K562 (cell line): Measurements from ENCODE around the gene TTLL9. TPM values are rescaled to one million over a fixed set of nuclear protein-coding genes. Genes with fewer than 3 reads are reported as not detected.

Experiments
- ATAC-seq: fragments of 200-7000 bp; cut with Tn5 transposase; 3 replicates; pipeline ENCODE4 v1.9.1; 2020; ENCODE audit warnings: moderate library complexity
- BruUV-seq: library from RNA; stranded (reverse); fragments of 400-500 nt; replicated peaks from 2 replicates; lab custom pipeline; 2021; lab: Mats Ljungman, UMichigan
- CTCF ChIA-PET: fragments of 300-600 bp; formaldehyde crosslinking; extraction: SDS; loops from one replicate; lab custom pipeline; 2021; ENCODE audit warnings: low intra/inter-chr PET ratio; lab: Yijun Ruan, JAX
- POLR2A ChIA-PET: fragments of 300-600, 350-650 bp; sonication (Branson Sonifier 250); formaldehyde crosslinking; extraction: SDS; loops from one replicate; lab custom pipeline; 2021; ENCODE audit warnings: antibody characterized with exemption, inconsistent platforms; lab: Yijun Ruan, JAX
- DNase-seq, 4 experiments: peaks; one replicate each; pipeline versions ENCODE4 v3.0.0 to v3.0.0-alpha.2; 2011 to 2018; ENCODE audit warnings: low spot score in 3 of 4, mixed read lengths in 3 of 4; ENCODE audit errors: extremely low read depth in 1 of 4
- FAIRE-seq: peaks from 2 replicates; lab custom pipeline; 2011; peaks lifted over from hg19 to GRCh38; lab: Jason Lieb, UNC
- H2AFZ ChIP-seq: 2 replicates; pipeline ENCODE4 v1.6.0; 2011; ENCODE audit warnings: low read depth, low read length, control low read depth, inconsistent platforms
- H3K27ac ChIP-seq: fragments of 200-600 bp; 3 replicates; pipeline ENCODE4 v1.8.0; 2011; ENCODE audit warnings: low read depth, mild to moderate bottlenecking, control low read depth, inconsistent platforms, low read length, moderate library complexity, mixed read lengths; ENCODE audit errors: extremely low read depth
- H3K27me3 ChIP-seq, 2 experiments: fragments of 300-600 bp in 1 of 2; 2 replicates in 1 of 2; 3 replicates in 1 of 2; pipeline versions ENCODE4 v1.6.0 to v1.8.0; 2011; ENCODE audit warnings: inconsistent platforms in 2 of 2, low read length in 2 of 2, mild to moderate bottlenecking in 1 of 2, mixed read lengths in 1 of 2, moderate library complexity in 1 of 2; ENCODE audit not compliant: control insufficient read depth in 2 of 2, insufficient read depth in 2 of 2
- H3K36me3 ChIP-seq: fragments of 300-600 bp; 3 replicates; pipeline ENCODE4 v1.8.0; 2011; ENCODE audit warnings: mild to moderate bottlenecking, low read length, inconsistent platforms; ENCODE audit not compliant: control insufficient read depth, insufficient read depth
- H3K4me1 ChIP-seq, 2 experiments: fragments of 200-600 bp in 1 of 2; replicated peaks in 1 of 2; 2 replicates in 1 of 2; 3 replicates in 1 of 2; pipeline versions ENCODE4 v1.5.1 to v1.8.0; 2011; ENCODE audit warnings: inconsistent platforms in 2 of 2, low read length in 2 of 2, mild to moderate bottlenecking in 1 of 2, mixed read lengths in 1 of 2, moderate library complexity in 1 of 2; ENCODE audit not compliant: control insufficient read depth in 2 of 2, insufficient read depth in 2 of 2
- H3K4me2 ChIP-seq: 2 replicates; pipeline ENCODE4 v1.6.1; 2011; ENCODE audit warnings: low read length, control low read depth, inconsistent platforms, mixed read lengths; ENCODE audit not compliant: insufficient read depth
- H3K4me3 ChIP-seq: fragments of 200-600 bp; sonication (generic), shearing (Covaris generic); 2 replicates; pipeline ENCODE4 v1.5.1; 2016; ENCODE audit warnings: control low read depth, inconsistent platforms
- H3K79me2 ChIP-seq: fragments of 200-600 bp; 3 replicates; pipeline ENCODE4 v1.8.0; 2011; ENCODE audit warnings: low read length, inconsistent platforms; ENCODE audit not compliant: control insufficient read depth, insufficient read depth
- H3K9ac ChIP-seq, 2 experiments: 2 replicates each; pipeline versions ENCODE4 v1.6.0 to v1.6.1; 2011; ENCODE audit warnings: low read depth in 2 of 2, low read length in 2 of 2, control low read depth in 1 of 2, inconsistent platforms in 1 of 2, mild to moderate bottlenecking in 1 of 2, mixed read lengths in 1 of 2; ENCODE audit not compliant: insufficient read depth in 1 of 2
- H3K9me1 ChIP-seq: one replicate; pipeline ENCODE4 v1.6.0; 2011; ENCODE audit warnings: inconsistent platforms, mild to moderate bottlenecking, low read length, moderate library complexity; ENCODE audit not compliant: control insufficient read depth, insufficient read depth
- H3K9me3 ChIP-seq: replicated peaks from 2 replicates; pipeline ENCODE4 v1.5.1; 2011; ENCODE audit warnings: low read depth, low read length, inconsistent platforms; ENCODE audit not compliant: control insufficient read depth, insufficient read depth
- H4K20me1 ChIP-seq: replicated peaks from 2 replicates; pipeline ENCODE4 v1.6.1; 2011; ENCODE audit warnings: low read length, inconsistent platforms, mixed read lengths; ENCODE audit not compliant: control insufficient read depth, insufficient read depth
- BHLHE40 ChIP-seq: IDR thresholded peaks from 2 replicates; pipeline ENCODE4 v1.6.1; 2011; ENCODE audit warnings: low read length, improper control_type of control experiment
- CREB3L1 ChIP-seq: fragments of 450-650 bp; IDR thresholded peaks from 2 replicates; pipeline ENCODE4 v1.6.1; 2014; ENCODE audit warnings: low read depth, mild to moderate bottlenecking, moderate library complexity, borderline replicate concordance
- HNRNPUL1 ChIP-seq: fragments of 200-400 bp; formaldehyde crosslinking; IDR thresholded peaks from 2 replicates; pipeline ENCODE4 v1.6.1; 2017; ENCODE audit warnings: low read length
- ILK ChIP-seq: fragments of 450-650 bp; IDR thresholded peaks from 2 replicates; pipeline ENCODE4 v1.6.1; 2016; ENCODE audit warnings: missing genetic modification characterization, low read depth, mild to moderate bottlenecking, missing compliant biosample characterization, moderate library complexity, borderline replicate concordance
- L3MBTL2 ChIP-seq: fragments of 450-650 bp; IDR thresholded peaks from 2 replicates; pipeline ENCODE4 v1.6.1; 2016; ENCODE audit warnings: mild to moderate bottlenecking, moderate library complexity
- MCM5 ChIP-seq: fragments of 450-650 bp; IDR thresholded peaks from 2 replicates; pipeline ENCODE4 v1.6.1; 2016; ENCODE audit warnings: low read depth
- NELFE ChIP-seq: IDR thresholded peaks from 2 replicates; pipeline ENCODE4 v1.6.1; 2011; ENCODE audit warnings: mild to moderate bottlenecking; ENCODE audit not compliant: insufficient read depth, insufficient read length
- POLR2B ChIP-seq: fragments of 450-650 bp; IDR thresholded peaks from 2 replicates; pipeline ENCODE4 v1.6.1; 2018; ENCODE audit warnings: low read depth; ENCODE audit not compliant: partially characterized antibody
- RFX5 ChIP-seq: IDR thresholded peaks from 2 replicates; pipeline ENCODE4 v1.6.1; 2011; ENCODE audit warnings: low read depth, mild to moderate bottlenecking, improper control_type of control experiment, low read length
- TEAD4 ChIP-seq, 2 experiments: sonication (generic) in 1 of 2; formaldehyde crosslinking in 1 of 2; IDR thresholded peaks; 2 replicates each; pipeline versions ENCODE4 v1.6.1 to v1.8.0; 2012 to 2022; ENCODE audit warnings: borderline replicate concordance in 1 of 2, inconsistent platforms in 1 of 2, low read length in 1 of 2, mild to moderate bottlenecking in 1 of 2, missing genetic modification reagents in 1 of 2
- U2AF1 ChIP-seq: fragments of 200-400 bp; formaldehyde crosslinking; optimal IDR thresholded peaks from 2 replicates; pipeline ENCODE3; 2017; ENCODE audit warnings: mild to moderate bottlenecking, low read depth, low read length, moderate library complexity
- ZNF3 ChIP-seq: fragments of 250-450 bp; sonication (Bioruptor Pico); IDR thresholded peaks from 2 replicates; pipeline ENCODE4 v1.5.0; 2021; ENCODE audit warnings: mild to moderate bottlenecking, moderate library complexity
- ZNF354B ChIP-seq: fragments of 250-450 bp; sonication (Bioruptor Pico); IDR thresholded peaks from 2 replicates; pipeline ENCODE4 v1.4.0; 2020
- ZNF512 ChIP-seq: IDR thresholded peaks from 2 replicates; pipeline ENCODE4 v1.6.1; 2016; ENCODE audit warnings: missing genetic modification characterization, missing compliant biosample characterization
- WGBS: fragments of 100-300 bp; shearing (Covaris generic); methylation state at CpG from one replicate; pipeline ENCODE4 v1.1.6; 2016; ENCODE audit warnings: low coverage, mixed read lengths; ENCODE audit not compliant: insufficient coverage; ENCODE audit errors: missing lambda C conversion rate; 5-methylcytosine and 5-hydroxymethylcytosine counted together
- in situ Hi-C: fragments of 300-500 bp; cut with MboI; formaldehyde crosslinking; loops from 4 replicates; pipeline ENCODE4 v1.15.0; 2018; ENCODE audit warnings: inconsistent platforms, mixed read lengths
- intact Hi-C: fragments of 100-400 bp; cut with micrococcal nuclease; formaldehyde crosslinking; loops from 2 replicates; pipeline ENCODE4 v1.14.2; 2022
- polyA plus RNA-seq, 8 experiments: library from polyadenylated mRNA; depleted of rRNA in 4 of 8; stranded (reverse) in 5 of 8; unstranded in 3 of 8; fragments of >200 nt; fragmentation: Nextera tagmentation in 2 of 8; fragmentation: Illumina TruSeq in 1 of 8; extraction: Ambion mirVana in 2 of 8; extraction: Trizol in 1 of 8; gene quantifications; 2 replicates each; pipeline versions ENCODE4 v1.2.1 to v1.2.3, GENCODE V29; 2011 to 2014; ENCODE audit warnings: inconsistent platforms in 1 of 8, missing spikeins in 1 of 8
- total RNA-seq, 7 experiments: library from RNA; depleted of rRNA in 6 of 7; stranded (reverse); fragments of >200 nt in 6 of 7; fragmentation: Illumina TruSeq in 2 of 7; extraction: Trizol in 2 of 7; gene quantifications; 2 replicates each; pipeline versions ENCODE4 v1.2.1 to v1.2.3, GENCODE V29; 2011 to 2021; ENCODE audit warnings: low replicate concordance in 1 of 7
- TF ChIP-seq, protein P1 (sequence below): sonication (generic); formaldehyde crosslinking; IDR thresholded peaks from 2 replicates; pipeline ENCODE4 v1.8.0; 2023; ENCODE audit warnings: mild to moderate bottlenecking, missing genetic modification reagents
- TF ChIP-seq, protein P2 (sequence below): fragments of 450-650 bp; formaldehyde crosslinking; IDR thresholded peaks from 2 replicates; pipeline ENCODE4 v1.4.0; 2022; ENCODE audit warnings: missing genetic modification characterization

TTLL9 gene
- total and polyA plus RNA-seq, 9 of the 15 experiments (the other 6 are each of a cell fraction or from before 2014, with no cell fraction given): 0.06 to 0.07 TPM; not detected in 7

GRCh38 chr20:31858760-31859083 lies 11.7 kb upstream of the TTLL9 start:
- in situ Hi-C loops (loop anchor here (10.0 kb wide), 1 partner anchor 166 kb away; no protein-coding TSS in a partner anchor), intact Hi-C loops (no loop called here)
- Histone ChIP-seq H3K9me3 (no peaks in the 10 kb centered on the region), H2AFZ (no peak overlapping the region), H3K27ac (no peak overlapping the region), H3K27me3 (peaks cover 24 to 63% of the 10 kb centered on the region in 2 experiments), H3K4me1 (peaks cover 0 to 17% of the 10 kb centered on the region in 2 experiments; a peak in 3 of 5 replicates), H3K79me2 (no peaks in the 10 kb centered on the region), H3K36me3 (no peaks in the 10 kb centered on the region), H4K20me1 (peaks cover 14% of the 10 kb centered on the region), H3K4me2 (no peak overlapping the region), H3K9ac (no peak overlapping the region), H3K9me1 (peaks cover 2% of the 10 kb centered on the region), H3K4me3 (no peak overlapping the region)
- ChIA-PET POLR2A (no interaction called here), CTCF (no interaction called here)
- 0% methylated on average over 3 of the region's 3 CpGs for WGBS
- TF ChIP-seq ZNF354B (CRISPR knock-in tag): no peak
- no peak for TF ChIP-seq ZNF512 (tag)
- no peak for TF ChIP-seq RFX5
- no peak for TF ChIP-seq ZNF3 (CRISPR knock-in tag)
- TF ChIP-seq ILK (tag): no peak
- TF ChIP-seq, protein P1, sequence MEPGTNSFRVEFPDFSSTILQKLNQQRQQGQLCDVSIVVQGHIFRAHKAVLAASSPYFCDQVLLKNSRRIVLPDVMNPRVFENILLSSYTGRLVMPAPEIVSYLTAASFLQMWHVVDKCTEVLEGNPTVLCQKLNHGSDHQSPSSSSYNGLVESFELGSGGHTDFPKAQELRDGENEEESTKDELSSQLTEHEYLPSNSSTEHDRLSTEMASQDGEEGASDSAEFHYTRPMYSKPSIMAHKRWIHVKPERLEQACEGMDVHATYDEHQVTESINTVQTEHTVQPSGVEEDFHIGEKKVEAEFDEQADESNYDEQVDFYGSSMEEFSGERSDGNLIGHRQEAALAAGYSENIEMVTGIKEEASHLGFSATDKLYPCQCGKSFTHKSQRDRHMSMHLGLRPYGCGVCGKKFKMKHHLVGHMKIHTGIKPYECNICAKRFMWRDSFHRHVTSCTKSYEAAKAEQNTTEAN (CRISPR knock-in tag): no peak
- TF ChIP-seq CREB3L1: no peak
- no peak for TF ChIP-seq MCM5
- TF ChIP-seq U2AF1: no peak
- TF ChIP-seq NELFE: no peak
- TF ChIP-seq HNRNPUL1: no peak
- no peak for TF ChIP-seq L3MBTL2
- no peak for TF ChIP-seq BHLHE40
- no peak for TF ChIP-seq POLR2B
- TF ChIP-seq TEAD4 (IDR thresholded peaks at IDR 0.05; ENCODE audit: low read length): no peak
- no peak for TF ChIP-seq TEAD4 (CRISPR knock-in tag; IDR thresholded peaks at IDR 0.05; ENCODE audit: borderline replicate concordance)
- TF ChIP-seq, protein P2, sequence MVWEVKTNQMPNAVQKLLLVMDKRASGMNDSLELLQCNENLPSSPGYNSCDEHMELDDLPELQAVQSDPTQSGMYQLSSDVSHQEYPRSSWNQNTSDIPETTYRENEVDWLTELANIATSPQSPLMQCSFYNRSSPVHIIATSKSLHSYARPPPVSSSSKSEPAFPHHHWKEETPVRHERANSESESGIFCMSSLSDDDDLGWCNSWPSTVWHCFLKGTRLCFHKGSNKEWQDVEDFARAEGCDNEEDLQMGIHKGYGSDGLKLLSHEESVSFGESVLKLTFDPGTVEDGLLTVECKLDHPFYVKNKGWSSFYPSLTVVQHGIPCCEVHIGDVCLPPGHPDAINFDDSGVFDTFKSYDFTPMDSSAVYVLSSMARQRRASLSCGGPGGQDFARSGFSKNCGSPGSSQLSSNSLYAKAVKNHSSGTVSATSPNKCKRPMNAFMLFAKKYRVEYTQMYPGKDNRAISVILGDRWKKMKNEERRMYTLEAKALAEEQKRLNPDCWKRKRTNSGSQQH (CRISPR knock-in tag): no peak
- no peak for DNase-seq
- no peak for FAIRE-seq
- ATAC-seq: no peak
- no TSS peak for BruUV-seq
